CD4-positive, CD25-positive, alpha-beta regulatory T cell (primary cell): ENCODE data around the gene HACD1. TPM values are rescaled to one million over a fixed set of nuclear protein-coding genes. Genes with fewer than 3 reads are reported as not detected.

Experiments used
- ATAC-seq, 2 donors: fragments of 150-1000 bp; cut with Tn5 transposase; one replicate each; pipeline ENCODE4 v1.10.0; 2021; ENCODE audit warnings: low read depth in 2 of 2, moderate number of reproducible peaks in 2 of 2, moderate library complexity in 1 of 2
- DNase-seq, 3 donors: peaks; one replicate each; pipeline versions ENCODE4 v3.0.0 to v3.0.0-alpha.2; 2012 to 2022; ENCODE audit warnings: mixed read lengths in 1 of 3
- H3K27ac ChIP-seq: one replicate; pipeline ENCODE4 v1.7.0; 2013; ENCODE audit warnings: mild to moderate bottlenecking, low read length; ENCODE audit not compliant: insufficient read depth, poor library complexity, severe bottlenecking
- H3K27me3 ChIP-seq: one replicate; pipeline ENCODE4 v1.7.0; 2013; ENCODE audit warnings: low read length; ENCODE audit not compliant: control insufficient read depth, insufficient read depth
- H3K36me3 ChIP-seq: one replicate; pipeline ENCODE4 v1.7.0; 2013; ENCODE audit warnings: mild to moderate bottlenecking, low read length, moderate library complexity; ENCODE audit not compliant: control insufficient read depth, insufficient read depth
- H3K4me1 ChIP-seq: 2 replicates; pipeline ENCODE4 v1.7.0; 2013; ENCODE audit warnings: mild to moderate bottlenecking, low read length; ENCODE audit not compliant: insufficient read depth, control insufficient read depth, poor library complexity, severe bottlenecking
- H3K4me3 ChIP-seq: one replicate; pipeline ENCODE4 v1.7.0; 2013; ENCODE audit warnings: low read depth, mild to moderate bottlenecking, low read length, moderate library complexity
- H3K9me3 ChIP-seq, 2 experiments: 1 replicate in 1 of 2; 2 replicates in 1 of 2; pipeline ENCODE4 v1.7.0; 2013; ENCODE audit warnings: low read length in 2 of 2, mild to moderate bottlenecking in 1 of 2, moderate library complexity in 1 of 2; ENCODE audit not compliant: control insufficient read depth in 2 of 2
- H3K27ac Mint-ChIP-seq, 3 donors: one replicate each; pipeline ENCODE4 v1.8.0; 2020 to 2022; ENCODE audit warnings: mild to moderate bottlenecking in 3 of 3, mixed read lengths in 3 of 3, moderate library complexity in 2 of 3
- H3K27me3 Mint-ChIP-seq: one replicate; pipeline ENCODE4 v1.8.0; 2022; ENCODE audit warnings: mild to moderate bottlenecking, mixed read lengths
- H3K36me3 Mint-ChIP-seq: one replicate; pipeline ENCODE4 v1.8.0; 2020; ENCODE audit warnings: mixed read lengths
- H3K4me1 Mint-ChIP-seq, 4 donors: one replicate each; pipeline ENCODE4 v1.8.0; 2020 to 2022; ENCODE audit warnings: mixed read lengths in 4 of 4, mild to moderate bottlenecking in 1 of 4
- H3K4me3 Mint-ChIP-seq, 4 donors: one replicate each; pipeline ENCODE4 v1.8.0; 2020 to 2022; ENCODE audit warnings: mild to moderate bottlenecking in 4 of 4, mixed read lengths in 4 of 4, moderate library complexity in 3 of 4
- H3K9me3 Mint-ChIP-seq, 7 donors: one replicate each; pipeline ENCODE4 v1.8.0; 2020 to 2022; ENCODE audit warnings: mixed read lengths in 7 of 7, mild to moderate bottlenecking in 3 of 7, moderate library complexity in 2 of 7
- polyA plus RNA-seq, 4 donors: library from polyadenylated mRNA; unstranded; fragments of 300-500 nt; fragmentation: Illumina TruSeq; gene quantifications; one replicate each; pipeline ENCODE4 v1.2.3, GENCODE V29; 2021
- total RNA-seq: library from RNA; stranded (reverse); gene quantifications from one replicate; pipeline ENCODE4 v1.2.3, GENCODE V29; 2022

The HACD1 gene
- total and polyA plus RNA-seq, 5 donors from 2014 or later: 22.0 to 65.8 (median 40.4) TPM

DNA sequence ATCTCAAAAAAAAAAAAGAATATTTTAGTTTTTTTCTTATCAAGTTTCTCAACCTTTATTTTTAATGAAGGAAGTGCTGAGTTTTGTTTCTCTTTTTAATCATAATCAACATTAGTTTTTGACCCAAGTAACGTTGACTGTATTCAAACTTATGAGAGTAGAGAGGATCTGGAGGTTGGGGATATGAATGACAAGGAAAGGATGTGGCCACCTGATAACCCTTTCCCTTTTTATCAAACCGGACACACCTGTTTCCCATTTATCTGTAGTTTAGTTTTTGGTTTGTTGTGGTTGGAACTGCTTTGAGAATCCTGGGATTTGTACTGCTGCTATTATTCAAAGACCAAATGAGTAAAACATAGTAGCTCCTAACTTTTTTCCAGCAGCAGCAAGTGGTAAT is 38.6 kb downstream of the HACD1 start:
- Mint-ChIP-seq H3K4me1 (peaks cover 3 to 12% (median 10%) of the 10 kb centered on the region in 4 donors), H3K9me3 (peaks cover 0 to 8% (median 0%) of the 10 kb centered on the region in 7 donors), H3K4me3 (no peak overlapping the region), H3K27ac (no peak overlapping the region), H3K36me3 (no peaks in the 10 kb centered on the region), H3K27me3 (peaks cover 11% of the 10 kb centered on the region)
- no peaks in the 10 kb centered on the region for H3K27me3 ChIP-seq
- no peaks in the 10 kb centered on the region for H3K4me1 ChIP-seq
- no peak overlapping the region for H3K4me3 ChIP-seq
- DNase-seq (no peak), ATAC-seq (no peak)
- no peaks in the 10 kb centered on the region for H3K36me3 ChIP-seq
- H3K9me3 ChIP-seq: no peaks in the 10 kb centered on the region
- no peak overlapping the region for H3K27ac ChIP-seq

DNA sequence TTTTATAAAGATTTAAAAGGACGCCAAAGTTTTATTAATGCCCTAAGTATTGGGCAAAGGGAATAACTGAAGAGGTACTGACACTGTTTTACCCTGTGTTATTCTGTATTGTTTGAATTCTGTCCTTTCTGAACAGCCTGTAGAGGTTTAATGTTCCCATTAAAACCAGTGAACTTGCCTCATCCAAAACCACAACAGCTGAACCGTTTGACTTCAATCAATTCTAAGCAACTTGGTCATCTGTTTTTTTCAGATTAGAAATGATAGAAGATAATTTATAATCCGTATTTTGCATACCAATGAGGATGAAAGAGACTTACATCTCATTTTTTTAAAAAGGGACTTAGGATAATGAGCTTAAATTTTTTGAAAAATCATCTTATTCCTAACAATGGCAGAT is 40.4 kb downstream of the HACD1 start:
- Histone ChIP-seq H3K9me3 (no peaks in the 10 kb centered on the region), H3K4me3 (no peak overlapping the region), H3K27ac (no peak overlapping the region), H3K27me3 (no peaks in the 10 kb centered on the region), H3K4me1 (no peaks in the 10 kb centered on the region), H3K36me3 (no peaks in the 10 kb centered on the region)
- H3K4me1 Mint-ChIP-seq: peaks cover 3 to 12% (median 10%) of the 10 kb centered on the region in 4 donors
- DNase-seq (no peak), ATAC-seq (no peak)
- no peaks in the 10 kb centered on the region for H3K36me3 Mint-ChIP-seq
- H3K4me3 Mint-ChIP-seq: no peak overlapping the region
- peaks cover 11% of the 10 kb centered on the region for H3K27me3 Mint-ChIP-seq
- H3K27ac Mint-ChIP-seq: no peak overlapping the region
- peaks cover 0 to 8% (median 0%) of the 10 kb centered on the region in 7 donors for H3K9me3 Mint-ChIP-seq

DNA sequence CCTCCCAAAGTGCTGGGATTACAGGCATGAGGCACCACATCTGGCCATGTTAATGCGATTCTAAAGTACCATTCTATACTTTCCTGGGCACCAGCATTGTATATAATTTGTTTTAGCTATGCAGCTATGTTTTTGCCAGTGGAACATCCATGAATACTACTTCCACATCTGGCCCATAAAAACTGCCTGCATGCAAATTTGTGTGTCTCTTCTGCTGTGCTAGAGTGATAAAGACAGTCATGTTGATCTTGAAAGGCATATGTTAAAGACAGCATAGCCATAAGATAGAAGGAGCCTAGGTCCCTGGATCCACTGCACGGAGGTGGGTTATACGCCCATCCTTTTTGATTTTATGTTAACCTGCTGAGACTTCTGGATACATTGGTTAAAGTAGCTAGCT is 52.3 kb downstream of the HACD1 start:
- Mint-ChIP-seq H3K36me3 (no peaks in the 10 kb centered on the region), H3K27me3 (peaks cover 5% of the 10 kb centered on the region), H3K4me1 (peaks cover 0 to 4% (median 0%) of the 10 kb centered on the region in 4 donors), H3K4me3 (no peak overlapping the region), H3K9me3 (peaks cover 0 to 3% (median 0%) of the 10 kb centered on the region in 7 donors), H3K27ac (no peak overlapping the region)
- no peak for ATAC-seq
- H3K4me3 ChIP-seq: no peak overlapping the region
- H3K27ac ChIP-seq: no peak overlapping the region
- no peak for DNase-seq
- H3K4me1 ChIP-seq: no peaks in the 10 kb centered on the region
- no peaks in the 10 kb centered on the region for H3K36me3 ChIP-seq
- no peaks in the 10 kb centered on the region for H3K9me3 ChIP-seq
- no peaks in the 10 kb centered on the region for H3K27me3 ChIP-seq

DNA sequence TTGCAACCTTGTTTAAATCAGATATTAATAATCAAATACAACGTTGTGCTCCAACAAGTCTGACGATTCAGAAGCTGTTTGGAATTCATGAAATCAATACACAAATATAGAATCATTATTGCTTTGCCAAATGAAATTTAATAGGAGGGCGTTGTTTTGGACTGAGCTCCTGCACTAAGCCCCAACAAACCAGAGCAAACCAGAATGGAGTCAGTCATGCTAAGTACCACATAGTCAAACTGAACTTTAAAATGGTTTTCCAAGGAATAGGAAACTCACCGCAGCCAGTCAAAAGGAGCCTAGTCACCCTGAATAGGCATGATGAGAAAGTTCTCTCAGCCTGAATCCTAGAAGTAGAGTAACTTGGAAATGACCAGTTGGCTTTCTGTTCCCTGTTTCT is 53.7 kb downstream of the HACD1 start:
- no peak overlapping the region for H3K27ac ChIP-seq
- DNase-seq: no peak
- ATAC-seq: no peak

DNA sequence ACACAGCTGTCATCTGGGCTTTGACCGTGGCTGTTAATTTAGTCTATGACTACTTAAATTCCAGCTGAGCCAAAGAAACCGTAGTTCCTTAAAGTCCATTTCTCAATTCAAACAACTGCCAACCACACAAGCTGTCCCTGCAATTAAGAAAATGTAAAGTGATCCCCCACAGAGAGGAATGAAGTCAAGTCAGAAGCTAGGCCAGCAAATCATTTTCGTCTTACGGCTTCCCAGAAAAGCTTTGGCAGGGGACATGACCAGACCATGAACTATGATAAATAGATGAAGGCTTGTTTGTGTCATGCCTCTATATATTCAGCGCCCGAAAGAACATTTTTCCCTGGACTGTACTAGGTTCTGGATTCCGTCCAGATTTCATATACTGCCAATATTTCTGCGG is 54.6 kb downstream of the HACD1 start:
- H3K4me1 ChIP-seq: no peaks in the 10 kb centered on the region
- no peak overlapping the region for H3K27ac Mint-ChIP-seq
- H3K27me3 ChIP-seq: no peaks in the 10 kb centered on the region
- no peak overlapping the region for H3K4me3 ChIP-seq
- H3K36me3 Mint-ChIP-seq: no peaks in the 10 kb centered on the region
- no peaks in the 10 kb centered on the region for H3K9me3 ChIP-seq
- DNase-seq: no peak
- no peak overlapping the region for H3K27ac ChIP-seq
- H3K4me1 Mint-ChIP-seq: no peaks in the 10 kb centered on the region
- no peaks in the 10 kb centered on the region for H3K36me3 ChIP-seq
- H3K4me3 Mint-ChIP-seq: no peak overlapping the region
- no peaks in the 10 kb centered on the region for H3K27me3 Mint-ChIP-seq
- no peaks in the 10 kb centered on the region for H3K9me3 Mint-ChIP-seq
- no peak for ATAC-seq

More for the DNA sequence above, 53.7 kb downstream of the HACD1 start:
- no peak overlapping the region for H3K4me3 ChIP-seq
- Mint-ChIP-seq H3K36me3 (no peaks in the 10 kb centered on the region), H3K4me1 (peaks cover 0 to 4% (median 0%) of the 10 kb centered on the region in 4 donors), H3K27ac (no peak overlapping the region), H3K9me3 (peaks cover 0 to 3% (median 0%) of the 10 kb centered on the region in 7 donors), H3K4me3 (no peak overlapping the region), H3K27me3 (peaks cover 5% of the 10 kb centered on the region)
- no peaks in the 10 kb centered on the region for H3K4me1 ChIP-seq
- H3K36me3 ChIP-seq: no peaks in the 10 kb centered on the region
- no peaks in the 10 kb centered on the region for H3K27me3 ChIP-seq
- no peaks in the 10 kb centered on the region for H3K9me3 ChIP-seq

DNA sequence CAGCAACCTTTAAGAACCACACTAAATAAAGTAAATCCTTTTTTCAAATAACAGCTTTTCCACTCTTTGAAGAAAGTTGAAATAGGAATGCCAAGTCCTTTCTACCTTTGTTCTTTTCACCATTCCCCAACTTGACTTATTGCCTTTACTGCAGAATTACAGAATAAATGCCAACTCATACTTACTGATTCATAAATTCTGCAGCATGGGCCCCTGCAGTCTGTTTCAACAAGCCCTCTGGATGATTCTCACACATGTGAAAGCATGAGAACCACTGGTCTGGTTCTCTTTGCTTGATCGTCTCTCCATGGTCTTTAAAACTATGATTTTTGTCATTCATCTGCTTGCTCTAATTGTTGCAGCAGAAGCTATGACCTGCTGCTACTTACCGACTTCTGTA is 56.1 kb downstream of the HACD1 start:
- Mint-ChIP-seq H3K27ac (no peak overlapping the region), H3K9me3 (no peaks in the 10 kb centered on the region), H3K4me1 (no peaks in the 10 kb centered on the region), H3K27me3 (no peaks in the 10 kb centered on the region), H3K4me3 (no peak overlapping the region), H3K36me3 (no peaks in the 10 kb centered on the region)
- no peak for DNase-seq
- H3K27me3 ChIP-seq: no peaks in the 10 kb centered on the region
- no peaks in the 10 kb centered on the region for H3K4me1 ChIP-seq
- no peak for ATAC-seq
- H3K9me3 ChIP-seq: no peaks in the 10 kb centered on the region
- no peak overlapping the region for H3K4me3 ChIP-seq
- H3K27ac ChIP-seq: no peak overlapping the region
- no peaks in the 10 kb centered on the region for H3K36me3 ChIP-seq

DNA sequence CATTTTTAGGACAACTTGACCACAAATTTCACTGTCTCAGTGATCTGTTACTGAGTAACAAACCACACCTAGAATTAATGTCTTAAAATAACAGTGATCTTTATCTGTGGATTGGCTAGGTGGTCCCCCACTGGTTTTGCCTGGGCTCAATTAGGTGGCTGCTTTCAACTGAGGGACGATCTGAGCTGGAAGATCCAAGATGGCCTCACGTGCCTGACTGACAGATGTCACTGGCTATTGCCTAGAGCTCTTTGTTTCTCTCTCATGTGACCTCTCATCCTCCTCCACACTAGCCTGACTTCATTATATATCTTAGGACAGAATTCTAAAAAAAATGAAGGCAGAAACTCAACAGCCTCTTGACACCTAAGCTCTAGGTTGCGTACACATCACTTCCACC is 59.7 kb downstream of the HACD1 start:
- ATAC-seq: no peak
- Histone ChIP-seq H3K27me3 (no peaks in the 10 kb centered on the region), H3K9me3 (no peaks in the 10 kb centered on the region), H3K4me1 (no peaks in the 10 kb centered on the region), H3K36me3 (no peaks in the 10 kb centered on the region), H3K4me3 (no peak overlapping the region), H3K27ac (no peak overlapping the region)
- no peak for DNase-seq
- H3K4me3 Mint-ChIP-seq: no peak overlapping the region
- no peaks in the 10 kb centered on the region for H3K9me3 Mint-ChIP-seq
- H3K36me3 Mint-ChIP-seq: peaks cover 3% of the 10 kb centered on the region
- no peak overlapping the region for H3K27ac Mint-ChIP-seq
- no peaks in the 10 kb centered on the region for H3K4me1 Mint-ChIP-seq
- H3K27me3 Mint-ChIP-seq: no peaks in the 10 kb centered on the region

DNA sequence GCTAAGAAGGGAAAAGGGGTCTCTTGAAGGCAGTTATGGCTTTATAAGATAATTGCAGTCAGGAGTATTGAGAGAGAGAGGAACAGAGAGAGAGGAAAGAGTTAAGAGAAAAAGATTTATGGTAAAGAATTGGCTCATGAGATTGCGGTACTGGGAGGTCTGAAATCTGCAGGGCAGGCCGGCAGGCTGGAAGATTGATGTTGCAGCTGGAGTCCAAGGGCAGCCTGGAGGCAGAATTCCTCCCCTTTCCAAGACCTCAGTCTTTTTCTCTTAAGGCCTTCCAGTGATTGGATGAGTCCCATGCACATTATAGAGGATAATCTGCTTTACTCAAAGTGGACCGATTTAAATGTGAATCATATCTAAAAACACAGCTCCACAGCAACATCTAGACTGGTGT is 68.4 kb downstream of the HACD1 start:
- ATAC-seq (no peak), DNase-seq (no peak)
- Histone ChIP-seq H3K27me3 (no peaks in the 10 kb centered on the region), H3K9me3 (no peaks in the 10 kb centered on the region), H3K36me3 (no peaks in the 10 kb centered on the region), H3K27ac (no peak overlapping the region), H3K4me1 (no peaks in the 10 kb centered on the region), H3K4me3 (no peak overlapping the region)
- Mint-ChIP-seq H3K4me1 (peaks cover 0 to 5% (median 0%) of the 10 kb centered on the region in 4 donors), H3K9me3 (peaks cover 0 to 1% (median 0%) of the 10 kb centered on the region in 7 donors), H3K27me3 (no peaks in the 10 kb centered on the region), H3K27ac (no peak overlapping the region), H3K36me3 (peaks cover 3% of the 10 kb centered on the region), H3K4me3 (no peak overlapping the region)
